ENCODE data around the gene LRRIQ4.

DNA sequence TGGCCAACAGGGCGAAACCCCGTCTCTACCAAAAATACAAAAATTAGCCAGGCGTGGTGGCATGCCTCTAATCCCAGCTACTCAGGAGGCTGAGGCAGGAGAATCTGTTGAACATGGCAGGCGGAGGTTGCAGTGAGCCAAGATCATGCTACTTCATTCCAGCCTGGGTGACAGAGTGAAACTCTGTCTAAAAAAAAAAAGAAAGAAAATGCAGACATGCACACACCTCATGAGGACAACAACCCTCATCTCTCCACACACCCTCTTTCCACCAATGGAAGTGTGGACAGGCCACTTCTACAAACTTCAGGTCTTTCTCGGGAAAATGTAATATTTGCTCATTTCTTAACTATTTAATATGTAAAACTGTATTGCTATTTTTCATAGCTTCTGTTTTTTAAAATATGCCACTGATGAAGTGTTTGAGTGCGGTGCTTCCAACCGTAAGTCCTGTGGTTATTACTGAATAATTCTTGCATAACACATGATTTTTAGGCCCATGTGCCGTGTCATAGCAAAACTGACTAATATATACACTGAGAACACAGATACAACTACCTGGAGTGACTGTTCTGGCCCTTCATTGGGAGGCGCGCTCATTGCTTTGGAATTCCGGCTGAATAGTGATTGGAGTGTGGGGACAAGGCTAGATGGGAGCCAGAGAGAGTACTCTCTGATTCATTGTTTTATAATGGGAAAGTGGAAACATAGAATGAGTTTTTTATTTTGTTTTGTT lies 34.0 kb downstream of the LRRIQ4 start:
- TF ChIP-seq ZNF384 (IDR thresholded peaks at IDR 0.05), result no peak
- TF ChIP-seq ARNT (IDR thresholded peaks at IDR 0.05), result no peak
- TF ChIP-seq FOXK2 (IDR thresholded peaks at IDR 0.05), result no peak
- TF ChIP-seq BHLHE40 (IDR thresholded peaks at IDR 0.05; ENCODE audit: borderline replicate concordance), result no peak
- TF ChIP-seq CTBP1 (IDR thresholded peaks at IDR 0.05; ENCODE audit: borderline replicate concordance), result no peak
- TF ChIP-seq SP1 (IDR thresholded peaks at IDR 0.05), result no peak
- no peak for TF ChIP-seq FOXM1 (IDR thresholded peaks at IDR 0.05; ENCODE audit: borderline replicate concordance)
- TF ChIP-seq ELF4 (IDR thresholded peaks at IDR 0.05), result no peak
- no peak for TF ChIP-seq NFRKB (IDR thresholded peaks at IDR 0.05)
- TF ChIP-seq TARDBP (IDR thresholded peaks at IDR 0.05), result no peak
- no peak for TF ChIP-seq FOXA1 (IDR thresholded peaks at IDR 0.05)
- TF ChIP-seq L3MBTL2 (conservative IDR thresholded peaks at IDR 0.05), result no peak

Measured in HEK293T (cell line).